ENCODE data around the gene AK3.
"Not testable (repeated sequence)": the region's sequence is repeated elsewhere in the genome, so short reads cannot be mapped to it uniquely, and the experiment has no call there.

Gene AK3

DNA sequence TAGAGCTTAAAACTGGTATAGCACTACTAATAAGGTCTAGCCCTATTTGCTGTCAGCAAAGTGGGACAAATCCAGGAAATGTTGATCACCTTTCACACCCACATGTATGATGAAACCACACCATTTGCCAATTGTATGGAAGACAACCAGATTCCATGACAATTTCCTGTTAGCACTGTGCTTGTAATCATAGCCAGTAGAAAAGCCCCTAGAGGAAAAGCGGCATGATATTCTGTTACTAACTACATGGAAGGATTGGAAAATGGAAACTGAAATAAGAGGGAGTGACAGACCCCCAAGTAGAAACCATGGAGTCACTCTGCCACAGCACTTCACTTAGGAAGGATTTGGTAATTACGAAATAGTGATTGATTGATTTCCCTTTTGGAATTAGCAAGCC lies 75.6 kb downstream of the AK3 start:
- no peak for DNase-seq (ENCODE audit: low read depth)

DNA sequence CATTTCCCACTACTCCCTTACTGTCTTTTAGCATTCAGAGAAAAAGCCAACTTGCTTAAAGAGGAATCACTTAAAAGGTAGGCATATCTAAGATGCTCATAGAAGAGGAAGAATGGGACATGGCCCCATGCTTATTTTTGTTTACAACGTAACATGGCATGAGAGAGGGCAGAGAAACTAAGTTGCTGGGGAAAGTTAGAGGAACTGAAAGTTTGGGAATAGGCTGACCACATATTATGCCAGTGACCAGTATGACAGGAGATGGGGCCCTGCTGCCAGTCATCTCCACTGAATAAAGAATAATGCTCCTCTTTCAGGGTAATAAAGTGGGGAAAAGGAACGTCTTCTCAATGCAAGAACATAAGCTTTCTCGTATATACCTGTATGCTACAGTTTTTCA lies 77.0 kb downstream of the AK3 start:
- DNase-seq (ENCODE audit: low read depth): no peak

DNA sequence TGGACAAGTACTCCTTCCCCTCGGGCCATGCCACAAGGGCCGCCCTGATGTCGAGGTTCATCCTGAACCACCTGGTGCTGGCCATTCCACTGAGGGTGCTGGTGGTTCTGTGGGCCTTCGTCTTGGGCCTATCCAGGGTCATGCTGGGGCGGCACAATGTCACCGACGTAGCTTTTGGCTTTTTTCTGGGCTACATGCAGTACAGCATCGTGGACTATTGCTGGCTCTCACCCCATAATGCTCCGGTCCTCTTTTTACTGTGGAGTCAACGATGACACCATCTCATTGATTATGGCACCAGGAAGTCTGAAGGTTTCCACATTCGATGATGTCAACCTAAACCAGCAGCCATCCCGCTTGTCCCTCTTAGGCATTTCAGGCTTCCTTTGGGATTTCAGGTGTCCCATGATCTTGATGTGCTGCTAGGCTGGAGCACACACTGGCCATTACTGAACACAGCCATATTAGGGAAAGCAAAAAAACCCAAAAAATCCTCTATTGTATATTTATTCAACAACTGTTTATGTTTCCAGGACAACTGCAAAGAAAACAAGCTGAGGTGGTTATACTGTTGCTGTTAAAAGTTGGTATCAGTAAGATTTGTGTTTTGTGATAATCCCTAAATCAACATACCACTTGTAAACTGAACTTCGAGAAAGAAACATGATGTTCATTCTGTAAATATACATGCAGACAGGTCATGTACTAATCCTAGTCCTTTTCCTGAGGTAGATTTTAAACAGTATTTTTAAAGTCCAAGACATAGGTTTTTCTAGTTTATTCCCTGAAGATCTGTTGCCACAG lies 77.8 kb downstream of the AK3 start:
- no peak for DNase-seq (ENCODE audit: low read depth)

DNA sequence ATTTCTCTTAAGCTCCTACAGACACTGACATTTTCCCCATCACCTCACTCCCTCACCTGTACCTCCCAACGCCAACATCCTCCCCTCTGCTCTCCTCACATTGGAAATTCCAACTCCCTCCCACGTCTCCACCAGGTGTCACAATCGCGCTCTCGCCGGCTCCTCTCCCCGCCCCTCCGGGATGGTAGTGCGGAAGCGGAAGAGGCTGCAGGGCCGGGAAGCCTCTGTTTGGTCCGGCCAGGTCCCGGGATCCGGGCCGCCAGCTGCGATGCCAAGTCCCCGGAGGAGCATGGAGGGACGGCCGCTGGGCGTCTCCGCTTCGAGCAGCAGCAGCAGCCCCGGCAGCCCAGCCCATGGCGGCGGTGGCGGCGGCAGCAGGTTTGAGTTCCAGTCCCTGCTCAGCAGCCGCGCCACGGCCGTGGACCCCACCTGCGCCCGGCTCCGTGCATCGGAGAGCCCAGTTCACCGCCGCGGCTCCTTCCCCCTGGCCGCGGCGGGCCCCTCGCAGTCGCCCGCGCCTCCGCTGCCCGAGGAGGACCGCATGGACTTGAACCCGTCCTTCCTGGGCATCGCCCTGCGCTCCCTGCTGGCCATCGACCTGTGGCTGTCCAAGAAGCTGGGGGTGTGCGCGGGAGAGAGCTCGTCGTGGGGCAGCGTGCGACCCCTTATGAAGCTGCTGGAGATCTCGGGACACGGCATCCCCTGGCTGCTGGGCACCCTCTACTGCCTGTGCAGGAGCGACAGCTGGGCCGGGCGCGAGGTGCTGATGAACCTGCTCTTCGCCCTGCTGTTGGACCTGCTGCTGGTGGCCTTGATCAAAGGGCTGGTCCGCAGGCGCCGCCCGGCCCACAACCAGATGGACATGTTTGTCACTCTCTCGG lies 78.7 kb downstream of the AK3 start, which contains the start of gene PLPP6:
TSS of gene PLPP6 (plus strand) at position 187 of the 881 bp plus-strand sequence. CDS start at position 269, 82 bp downstream.
- DNase-seq (ENCODE audit: low read depth): peak; percentile 60

DNA sequence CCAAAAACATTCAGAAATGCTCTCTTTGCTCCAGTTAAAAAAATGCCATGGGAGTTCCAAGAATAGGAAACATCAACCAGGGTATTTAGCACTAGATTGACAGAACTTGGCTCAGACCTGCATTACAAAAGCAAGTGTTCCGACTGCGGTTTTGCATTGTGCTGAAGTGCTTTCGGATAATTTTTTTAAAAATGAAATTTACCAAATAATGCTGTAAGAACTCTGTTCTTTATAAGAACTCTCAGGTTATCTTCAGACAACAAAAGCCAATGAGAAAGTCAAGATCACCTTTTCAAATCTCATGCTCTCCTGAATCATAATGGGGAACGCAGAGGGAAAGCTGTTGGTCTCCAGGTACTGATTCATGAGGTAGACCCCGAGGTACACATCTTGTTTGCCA lies 79.4 kb downstream of the AK3 start:
- no peak for DNase-seq (ENCODE audit: low read depth)

DNA sequence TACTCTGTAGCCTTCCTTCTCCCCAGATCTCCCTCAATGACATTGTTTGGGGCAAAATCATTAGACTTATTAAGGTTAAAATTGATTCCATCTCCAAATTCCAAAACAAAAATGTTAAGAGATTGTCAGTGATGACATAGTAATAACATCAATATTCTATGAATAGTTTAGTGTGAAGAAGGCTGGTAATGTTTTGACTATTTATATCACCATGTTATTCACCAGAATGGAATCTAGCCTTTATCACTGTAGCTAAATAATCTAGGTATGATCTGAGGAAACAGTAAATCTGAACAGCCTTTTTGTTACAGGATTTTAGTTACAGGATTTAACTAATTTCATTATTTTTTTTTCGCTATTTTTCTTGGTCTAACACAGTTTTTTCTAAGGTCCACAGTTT lies 79.8 kb downstream of the AK3 start:
- no peak for DNase-seq (ENCODE audit: low read depth)

DNA sequence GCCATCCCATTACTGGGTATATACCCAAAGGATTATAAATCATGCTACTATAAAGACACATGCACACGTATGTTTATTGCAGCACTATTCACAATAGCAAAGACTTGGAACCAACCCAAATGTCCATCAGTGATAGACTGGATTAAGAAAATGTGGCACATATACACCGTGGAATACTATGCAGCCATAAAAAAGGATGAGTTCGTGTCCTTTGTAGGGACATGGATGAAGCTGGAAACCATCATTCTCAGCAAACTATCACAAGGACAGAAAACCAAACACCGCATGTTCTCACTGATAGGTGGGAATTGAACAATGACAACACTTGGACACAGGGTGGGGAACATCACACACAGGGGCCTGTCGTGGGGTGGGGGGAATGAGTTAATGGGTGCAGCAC lies 80.3 kb downstream of the AK3 start:
- not testable (repeated sequence) for DNase-seq (ENCODE audit: low read depth)

Measured in stimulated activated CD4-positive, alpha-beta T cell treated with anti-CD3 and anti-CD28 coated beads, Interleukin-2, amount 100 ng/mL, for 4 hours (primary cell).